Muscle of arm (tissue), 12 donors: ENCODE data around the gene USP11. TPM values are rescaled to one million over a fixed set of nuclear protein-coding genes. Genes with fewer than 3 reads are reported as not detected.
"Not testable (repeated sequence)": the region's sequence is repeated elsewhere in the genome, so short reads cannot be mapped to it uniquely, and the experiment has no call there.

Experiments
- DNase-seq: peaks from one replicate; pipeline ENCODE4 v3.0.0-alpha.2; 2013
- polyA plus RNA-seq, 12 donors: library from polyadenylated mRNA; unstranded; fragments of 120-200 nt; gene quantifications; one replicate each; pipeline ENCODE4 v1.2.1, GENCODE V29; 2013; ENCODE audit not compliant: insufficient read length in 12 of 12

The USP11 gene
- polyA plus RNA-seq, 12 donors: 57.2 to 104 (median 87.7) TPM; not detected in 1

DNA sequence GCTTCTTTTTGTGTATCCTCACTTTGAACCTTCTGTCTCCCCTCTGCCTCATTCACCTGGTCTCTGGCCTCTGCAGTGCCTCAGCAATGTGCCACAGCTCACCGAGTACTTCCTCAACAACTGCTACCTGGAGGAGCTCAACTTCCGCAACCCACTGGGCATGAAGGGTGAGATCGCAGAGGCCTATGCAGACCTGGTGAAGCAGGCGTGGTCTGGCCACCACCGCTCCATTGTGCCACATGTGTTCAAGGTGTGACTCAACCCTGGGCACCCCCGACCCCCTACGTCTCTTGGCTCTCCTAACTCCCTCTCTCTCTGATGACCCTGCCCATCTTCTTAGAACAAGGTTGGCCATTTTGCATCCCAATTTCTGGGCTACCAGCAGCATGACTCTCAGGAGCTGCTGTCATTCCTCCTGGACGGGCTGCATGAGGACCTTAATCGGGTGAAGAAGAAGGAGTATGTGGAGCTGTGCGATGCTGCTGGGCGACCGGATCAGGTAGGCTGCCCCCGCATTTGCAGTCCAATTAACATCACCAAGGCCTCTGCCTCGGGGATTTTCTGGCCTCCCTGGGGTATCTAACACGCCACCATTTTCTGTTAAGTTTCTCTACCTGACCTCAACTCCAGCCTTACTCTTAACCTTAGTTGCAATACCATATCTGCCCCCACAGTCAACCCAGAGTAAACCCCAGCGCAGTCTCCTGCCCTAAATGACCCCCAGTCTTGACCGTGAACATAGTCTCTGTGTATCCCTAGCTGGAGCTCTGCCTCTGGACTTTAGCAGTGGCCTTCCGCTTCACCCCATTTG, 8.6 kb downstream of the USP11 start:
- no peak for DNase-seq

DNA sequence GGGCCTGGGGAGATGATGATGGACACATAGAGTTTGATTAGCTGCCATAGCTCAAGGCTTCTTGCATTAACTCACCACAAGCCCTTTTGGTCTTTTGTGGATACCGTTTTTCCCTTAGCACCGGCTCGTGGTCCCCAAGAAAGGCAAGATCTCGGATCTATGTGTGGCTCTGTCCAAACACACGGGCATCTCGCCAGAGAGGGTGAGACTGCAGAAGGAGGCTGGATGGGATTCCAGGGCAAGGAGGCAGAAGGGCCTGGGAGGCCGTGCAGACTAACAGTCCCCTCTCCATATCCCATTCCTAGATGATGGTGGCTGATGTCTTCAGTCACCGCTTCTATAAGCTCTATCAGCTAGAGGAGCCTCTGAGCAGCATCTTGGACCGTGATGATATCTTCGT, 9.5 kb downstream of the USP11 start:
- no peak for DNase-seq

DNA sequence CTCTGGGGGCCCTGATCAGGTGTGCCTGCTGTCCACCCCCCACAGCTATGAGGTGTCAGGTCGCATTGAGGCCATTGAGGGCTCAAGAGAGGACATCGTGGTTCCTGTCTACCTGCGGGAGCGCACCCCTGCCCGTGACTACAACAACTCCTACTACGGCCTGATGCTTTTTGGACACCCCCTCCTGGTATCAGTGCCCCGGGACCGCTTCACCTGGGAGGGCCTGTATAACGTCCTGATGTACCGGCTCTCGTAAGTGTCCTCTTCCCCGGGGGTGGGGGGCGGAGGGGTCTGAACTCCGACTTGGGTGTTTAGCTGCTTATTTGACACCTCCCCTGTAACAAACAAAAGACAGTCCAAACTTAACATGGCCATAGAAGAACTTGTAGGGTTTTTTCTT, 10.5 kb downstream of the USP11 start:
- DNase-seq: no peak

DNA sequence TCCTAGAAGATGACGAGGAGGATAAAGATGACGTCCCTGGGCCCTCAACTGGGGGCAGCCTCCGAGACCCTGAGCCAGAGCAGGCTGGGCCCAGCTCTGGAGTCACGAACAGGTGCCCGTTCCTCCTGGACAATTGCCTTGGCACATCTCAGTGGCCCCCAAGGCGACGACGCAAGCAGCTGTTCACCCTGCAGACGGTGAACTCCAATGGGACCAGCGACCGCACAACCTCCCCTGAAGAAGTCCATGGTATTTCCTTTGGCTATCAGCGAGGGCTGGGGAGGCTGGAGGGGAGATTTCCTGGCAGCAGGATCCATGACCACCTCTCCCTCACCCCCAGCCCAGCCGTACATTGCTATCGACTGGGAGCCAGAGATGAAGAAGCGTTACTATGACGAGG, 11.9 kb downstream of the USP11 start:
- no peak for DNase-seq

DNA sequence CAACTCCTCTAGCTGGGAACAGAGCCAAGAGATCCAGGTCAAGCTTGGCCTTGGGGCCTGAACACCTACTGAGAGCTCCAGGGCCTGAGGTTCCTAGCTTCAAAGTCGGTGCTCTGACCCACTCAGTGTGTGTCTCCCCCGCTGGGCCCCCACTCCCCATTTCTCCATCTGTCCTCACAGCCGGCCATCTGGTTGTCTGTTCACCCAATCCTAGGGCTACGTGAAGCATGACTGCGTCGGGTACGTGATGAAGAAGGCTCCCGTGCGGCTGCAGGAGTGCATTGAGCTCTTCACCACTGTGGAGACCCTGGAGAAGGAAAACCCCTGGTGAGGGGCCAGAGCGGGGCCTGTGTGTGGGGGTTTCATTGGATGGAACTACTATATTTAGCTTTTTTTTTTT, 12.3 kb downstream of the USP11 start:
- DNase-seq: no peak

DNA sequence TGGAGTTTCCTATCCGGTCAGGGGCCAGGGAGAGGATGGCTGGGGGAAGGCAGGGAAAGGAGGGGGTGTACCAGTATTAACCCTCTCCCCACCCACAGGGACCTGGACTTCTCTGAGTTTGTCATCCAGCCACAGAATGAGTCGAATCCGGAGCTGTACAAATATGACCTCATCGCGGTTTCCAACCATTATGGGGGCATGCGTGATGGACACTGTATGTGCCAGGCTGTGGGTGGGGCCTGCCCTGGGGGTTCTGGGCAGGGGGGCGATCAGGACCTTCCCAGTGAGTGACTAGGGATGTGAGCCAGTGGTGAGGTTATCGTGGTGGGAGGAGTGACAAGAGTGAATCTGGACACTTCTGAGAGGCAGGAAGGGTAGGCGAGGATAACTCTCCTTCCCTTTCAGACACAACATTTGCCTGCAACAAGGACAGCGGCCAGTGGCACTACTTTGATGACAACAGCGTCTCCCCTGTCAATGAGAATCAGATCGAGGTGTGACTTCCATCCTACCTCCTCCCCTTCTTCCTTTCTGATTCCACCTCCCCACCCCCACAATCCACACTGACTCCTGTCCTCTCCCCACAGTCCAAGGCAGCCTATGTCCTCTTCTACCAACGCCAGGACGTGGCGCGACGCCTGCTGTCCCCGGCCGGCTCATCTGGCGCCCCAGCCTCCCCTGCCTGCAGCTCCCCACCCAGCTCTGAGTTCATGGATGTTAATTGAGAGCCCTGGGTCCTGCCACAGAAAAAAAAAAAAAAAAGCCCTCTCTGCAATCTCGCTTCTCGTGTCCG, 14.6 kb downstream of the USP11 start:
- no peak for DNase-seq

DNA sequence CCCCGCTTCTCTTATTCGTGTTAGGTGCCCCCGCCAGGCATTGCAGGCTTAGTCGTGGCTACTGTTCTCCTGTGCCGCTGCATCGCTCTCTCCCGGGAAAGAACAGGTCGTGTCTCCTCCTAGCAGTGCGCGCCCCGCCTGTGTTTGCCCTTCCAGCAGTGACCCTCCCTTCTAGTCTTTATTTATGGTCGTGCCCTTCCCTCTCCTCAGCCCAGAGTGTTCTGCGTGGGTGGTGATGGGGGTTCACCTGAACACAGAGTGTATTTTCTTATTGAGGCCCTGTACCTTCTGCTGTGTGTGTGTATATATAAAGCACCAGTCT, 15.2 kb downstream of the USP11 start:
- no peak for DNase-seq

DNA sequence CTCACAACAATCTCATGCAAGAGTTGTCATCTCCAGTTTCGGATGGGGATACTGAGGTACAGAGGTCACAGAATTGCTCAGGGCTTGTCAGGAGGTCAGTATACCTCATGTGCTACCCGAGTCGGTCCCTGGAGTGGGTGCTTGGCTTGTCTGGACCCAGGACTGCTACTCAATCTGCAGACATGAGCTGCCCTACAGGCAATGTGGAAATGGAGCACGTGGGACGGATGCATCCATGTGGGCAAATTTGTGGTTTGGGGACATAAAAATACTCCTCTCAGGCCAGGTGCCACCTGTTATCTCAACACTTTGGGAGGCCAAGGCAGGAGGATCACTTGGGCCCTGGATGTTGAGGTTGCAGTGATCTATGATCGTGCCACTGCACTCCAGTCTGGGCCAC, 15.8 kb downstream of the USP11 start:
- no peak for DNase-seq

DNA sequence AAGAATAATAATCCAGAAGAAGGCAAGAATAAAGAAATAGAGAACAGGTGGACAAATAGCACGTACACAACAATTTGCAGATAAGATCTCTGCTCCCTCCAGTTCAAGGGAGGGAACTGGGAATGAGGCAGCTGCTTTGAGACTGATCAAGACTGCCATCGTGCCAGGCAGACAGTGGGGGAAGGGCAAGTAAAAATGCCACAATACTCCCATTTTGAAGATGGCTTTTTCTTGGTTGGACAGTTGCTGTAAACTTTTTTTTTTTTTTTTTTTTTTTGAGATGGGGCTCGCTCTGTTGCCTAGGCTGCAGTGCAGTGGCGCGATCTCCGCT, 17.2 kb downstream of the USP11 start:
- no peak for DNase-seq

DNA sequence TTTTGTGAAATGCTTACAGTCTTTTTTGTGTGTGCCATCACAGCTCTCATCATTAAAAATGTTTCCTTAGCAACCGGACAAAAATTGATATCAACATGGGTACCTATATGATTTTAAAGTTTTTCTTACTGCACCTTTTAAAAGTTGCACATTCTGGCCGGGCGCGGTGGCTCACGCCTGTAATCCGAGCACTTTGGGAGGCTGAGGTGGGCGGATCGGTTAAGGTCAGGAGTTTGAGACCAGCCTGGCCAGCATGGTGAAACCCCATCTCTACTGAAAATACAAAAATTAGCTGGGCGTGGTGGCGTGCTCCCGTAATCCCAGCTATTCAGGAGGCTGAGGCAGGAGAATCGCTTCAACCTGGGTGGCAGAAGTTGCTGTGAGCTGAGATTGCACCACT, 24.8 kb downstream of the USP11 start:
- DNase-seq: not testable (repeated sequence)

DNA sequence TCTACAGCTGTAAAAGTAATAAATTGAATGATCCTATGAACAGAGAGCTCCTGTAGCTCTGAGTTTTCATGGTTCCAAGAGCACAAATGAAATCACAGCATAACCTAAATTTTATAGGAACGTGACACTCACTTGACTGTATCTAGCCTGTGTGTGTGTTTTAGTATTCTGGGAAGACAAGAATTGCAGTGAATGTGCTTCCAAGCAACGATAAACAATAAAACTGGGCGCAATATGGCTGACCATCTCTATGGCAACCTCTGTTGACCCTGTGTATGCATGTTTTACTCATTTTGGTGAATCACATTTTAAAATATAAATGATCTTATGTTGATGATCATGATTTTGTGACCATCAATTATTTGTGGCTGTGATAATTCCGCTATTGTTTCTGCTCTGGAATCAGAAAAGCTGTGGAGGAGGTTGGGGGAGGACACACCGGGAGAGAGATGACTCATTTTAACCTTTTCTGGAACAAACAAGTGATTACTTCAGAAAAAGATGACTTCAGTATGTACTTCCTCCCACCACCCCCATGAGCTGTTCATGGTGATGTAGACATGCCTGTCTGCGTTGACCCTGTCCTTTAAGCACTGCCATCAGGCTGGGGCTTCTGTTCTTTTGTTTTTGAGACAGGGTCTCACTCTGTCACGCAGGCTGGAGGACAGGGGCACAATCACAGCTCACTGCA, 31.8 kb downstream of the USP11 start:
- no peak for DNase-seq

DNA sequence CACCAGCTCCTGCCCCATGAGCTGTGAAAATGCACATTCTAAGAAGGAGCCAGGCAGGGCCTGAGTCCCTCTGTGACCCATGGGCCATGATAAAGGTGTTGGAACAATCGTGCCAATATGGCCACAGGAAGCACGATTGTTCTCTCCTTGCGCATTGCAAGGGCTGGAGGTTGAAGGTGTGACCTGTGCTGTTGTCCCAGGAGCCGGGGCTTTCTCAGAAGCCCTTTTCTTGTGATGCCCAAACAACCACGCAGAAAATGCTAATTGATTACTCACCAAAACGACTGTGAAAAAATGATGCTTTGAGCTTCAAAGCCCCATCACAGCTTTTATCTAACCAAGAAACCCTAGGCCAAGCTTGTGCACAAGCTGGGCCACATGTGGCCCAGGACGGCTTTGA, 33.8 kb downstream of the USP11 start:
- no peak for DNase-seq

DNA sequence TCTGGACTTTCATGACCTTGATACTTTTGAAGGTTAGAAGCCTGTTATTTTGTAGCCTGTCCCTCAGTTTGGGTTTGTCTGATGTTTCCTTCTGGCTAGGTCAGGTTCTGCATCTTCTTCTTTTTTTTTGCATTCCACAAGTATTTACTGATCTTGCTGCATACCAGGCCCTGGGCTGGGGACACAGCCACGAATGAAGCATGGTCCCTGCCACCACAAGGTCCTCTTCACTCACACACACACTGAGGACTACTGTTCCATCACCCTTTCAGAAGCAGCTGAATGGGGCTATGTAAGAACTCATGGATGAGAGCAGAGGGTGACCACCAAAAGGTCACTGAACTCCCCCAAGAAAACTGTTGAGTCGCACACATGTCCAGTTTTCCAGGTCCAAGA, 39.2 kb downstream of the USP11 start:
- DNase-seq: no peak

DNA sequence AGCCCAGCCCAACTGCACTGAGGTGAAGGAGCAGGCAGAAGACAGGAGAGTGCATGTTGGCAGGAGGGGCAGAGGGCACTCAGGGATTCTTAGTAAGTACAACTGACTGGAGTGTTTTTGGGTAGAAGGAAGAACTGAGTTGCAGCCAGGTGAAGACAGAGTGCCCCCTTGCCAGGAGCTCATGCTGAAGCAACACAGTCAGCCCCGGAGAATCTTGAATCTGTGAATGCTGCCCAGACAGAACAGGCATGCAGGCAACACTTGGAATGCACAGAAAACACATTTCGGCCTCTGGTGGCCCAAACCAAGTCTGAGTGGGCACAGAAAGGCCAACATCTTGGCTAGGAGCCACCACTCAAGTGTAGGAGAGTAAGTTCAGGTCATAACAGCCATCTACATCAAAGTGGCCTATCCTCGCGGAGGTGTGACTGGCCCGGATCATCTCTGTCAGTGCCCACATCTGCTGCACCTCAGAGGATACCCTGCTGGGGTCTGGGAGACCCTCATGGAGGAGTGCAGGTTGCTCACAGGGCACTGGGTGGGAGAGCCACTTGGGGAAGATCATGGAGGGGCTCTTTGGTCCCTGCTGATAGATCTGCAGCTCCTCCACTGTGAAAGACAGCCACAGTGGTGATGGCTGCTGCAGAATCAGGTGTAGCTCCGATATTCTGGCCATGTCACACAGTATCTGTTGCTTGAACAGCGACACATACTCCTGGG, 40.4 kb downstream of the USP11 start:
- DNase-seq: no peak

DNA sequence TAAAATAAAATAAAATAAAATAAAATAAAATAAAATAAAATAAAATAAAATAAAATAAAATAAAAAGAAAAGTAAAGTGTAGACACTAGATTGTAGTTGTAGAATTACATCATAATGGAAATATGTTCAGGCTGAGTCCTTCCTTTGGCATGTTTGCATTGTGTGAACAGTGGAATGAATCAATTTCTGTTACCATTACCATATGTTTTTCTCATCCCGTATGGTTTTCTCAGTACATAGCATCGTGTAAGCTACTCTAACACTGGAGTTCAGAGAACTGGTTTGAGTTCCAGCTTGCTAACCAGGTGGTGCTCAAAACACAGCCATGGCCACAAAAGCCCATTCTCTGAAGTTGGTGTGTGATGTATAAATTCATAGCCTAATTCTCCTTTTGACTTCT, 45.9 kb downstream of the USP11 start:
- DNase-seq: no peak

DNA sequence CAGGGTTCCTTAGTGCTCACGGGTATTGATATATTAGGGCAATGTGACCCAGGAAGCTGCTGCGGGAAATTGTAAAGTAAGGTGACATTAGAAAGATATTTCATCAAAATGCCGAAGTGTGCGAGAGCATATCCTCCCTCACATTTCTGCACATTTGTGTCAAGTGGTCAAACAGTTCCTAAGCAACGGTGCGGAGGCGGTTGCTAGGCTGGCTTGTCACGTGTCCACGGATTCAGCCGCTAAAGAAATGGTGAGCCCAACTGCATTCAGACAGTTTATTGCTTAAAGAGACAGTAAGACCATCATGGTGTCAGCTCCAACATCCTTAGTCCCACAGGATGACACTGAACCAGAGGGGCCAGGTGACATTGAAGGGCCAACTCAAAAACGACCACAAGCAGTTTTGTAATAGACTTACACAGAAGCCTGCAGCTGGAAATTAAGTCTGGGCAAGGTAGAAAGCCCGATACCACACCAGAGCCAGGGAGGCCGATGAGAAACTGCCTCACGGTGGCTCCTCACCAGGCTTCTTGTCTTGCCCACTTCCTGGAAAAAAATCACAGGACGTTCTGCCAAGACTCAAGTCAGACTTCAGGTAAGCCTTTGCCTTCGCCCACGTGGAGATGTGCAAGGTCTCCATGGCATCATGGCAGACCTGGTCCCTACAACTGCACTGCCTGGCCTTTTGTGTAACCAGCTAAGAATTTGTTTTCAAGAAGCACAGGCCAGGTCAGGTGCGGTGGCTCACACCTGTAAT, 50.4 kb downstream of the USP11 start:
- DNase-seq: peak; percentile 54

DNA sequence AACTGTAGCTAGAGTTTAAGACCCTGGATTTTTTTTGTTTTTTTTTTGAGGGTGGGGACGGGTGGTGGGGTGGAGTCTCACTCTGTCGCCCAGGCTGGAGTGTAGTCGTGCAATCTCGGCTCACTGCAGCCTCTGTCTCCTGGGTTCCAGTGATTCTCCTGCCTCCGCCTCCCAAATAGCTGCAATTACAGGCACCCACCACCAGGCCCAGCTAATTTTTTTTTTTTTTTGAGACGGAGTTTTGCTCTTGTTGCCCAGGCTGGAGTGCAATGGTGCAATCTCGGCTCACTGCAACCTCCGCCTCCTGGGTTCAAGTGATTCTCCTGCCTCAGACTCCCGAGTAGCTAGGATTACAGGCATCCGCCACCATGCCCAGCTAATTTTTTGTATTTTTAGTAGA, 51.8 kb downstream of the USP11 start:
- DNase-seq: not testable (repeated sequence)

DNA sequence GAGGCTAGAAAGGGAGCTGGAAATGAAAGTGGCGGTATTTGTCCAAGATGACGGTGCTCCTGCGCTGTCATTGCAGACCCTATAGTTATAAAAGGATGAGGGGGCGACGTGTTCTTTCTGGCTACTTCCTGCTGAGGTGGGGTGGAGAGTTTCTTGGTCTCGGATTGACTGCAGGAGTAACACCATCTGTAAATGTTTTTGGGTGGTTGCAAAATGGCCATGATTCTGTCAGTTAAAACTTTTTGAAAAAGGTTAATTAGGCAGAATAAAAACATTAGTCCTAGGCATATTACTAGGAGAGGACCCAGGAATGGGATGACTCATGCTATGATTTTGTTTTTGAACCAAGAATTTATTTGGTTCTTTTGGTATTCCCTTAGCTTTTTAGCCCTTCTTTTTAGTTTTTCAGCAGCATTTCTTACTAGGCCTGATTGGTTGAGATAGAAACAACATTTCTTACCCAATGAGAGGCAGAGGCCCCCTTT, 53.1 kb downstream of the USP11 start:
- no peak for DNase-seq

DNA sequence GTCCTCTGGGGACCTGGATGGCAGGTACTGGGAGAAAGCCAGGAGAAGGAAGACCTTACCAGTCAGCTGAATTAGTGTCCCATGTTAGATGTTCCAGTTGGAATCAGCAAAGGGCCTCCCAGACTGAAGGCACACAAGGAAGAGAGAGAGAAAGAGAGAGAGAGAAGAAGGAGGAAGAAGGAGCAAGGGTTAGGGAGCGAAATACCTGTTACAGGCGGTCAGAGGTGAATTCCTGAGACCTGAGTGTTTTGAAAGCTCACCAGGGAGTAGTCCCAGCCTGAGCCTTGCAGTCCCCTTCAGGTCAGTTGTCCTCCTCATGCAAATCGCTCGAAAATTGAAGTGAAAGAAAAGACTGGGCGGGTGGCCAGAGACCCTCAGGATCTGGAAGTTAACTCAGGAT, 60.3 kb downstream of the USP11 start:
- no peak for DNase-seq

DNA sequence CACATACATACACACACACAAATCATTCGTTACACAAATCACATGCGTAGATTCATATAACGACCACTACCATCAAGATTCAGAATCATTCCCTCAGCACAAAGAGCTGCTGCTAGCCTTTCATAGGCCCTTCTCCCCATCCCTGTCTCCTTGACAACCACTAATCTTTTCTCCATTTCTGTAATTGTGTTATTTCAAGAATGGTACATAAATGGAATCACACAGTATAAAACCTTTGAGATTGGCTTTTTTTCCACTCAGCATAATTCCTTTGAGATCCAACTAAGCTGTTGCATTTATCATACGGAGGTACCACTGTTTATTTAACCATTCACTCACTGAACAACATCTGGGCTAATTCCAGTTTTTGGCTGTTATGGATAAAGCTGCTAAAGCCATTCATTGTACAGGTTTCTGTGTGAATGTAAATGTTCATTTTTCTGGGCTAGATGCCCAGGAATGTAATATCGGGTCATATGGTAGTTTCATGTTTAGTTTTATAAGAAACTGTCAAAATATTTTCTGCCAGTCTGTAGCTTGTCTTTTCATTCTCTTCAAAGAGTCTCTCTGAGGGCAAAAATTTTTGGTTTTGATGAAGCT, 64.1 kb downstream of the USP11 start:
- peak; percentile 14 for DNase-seq

DNA sequence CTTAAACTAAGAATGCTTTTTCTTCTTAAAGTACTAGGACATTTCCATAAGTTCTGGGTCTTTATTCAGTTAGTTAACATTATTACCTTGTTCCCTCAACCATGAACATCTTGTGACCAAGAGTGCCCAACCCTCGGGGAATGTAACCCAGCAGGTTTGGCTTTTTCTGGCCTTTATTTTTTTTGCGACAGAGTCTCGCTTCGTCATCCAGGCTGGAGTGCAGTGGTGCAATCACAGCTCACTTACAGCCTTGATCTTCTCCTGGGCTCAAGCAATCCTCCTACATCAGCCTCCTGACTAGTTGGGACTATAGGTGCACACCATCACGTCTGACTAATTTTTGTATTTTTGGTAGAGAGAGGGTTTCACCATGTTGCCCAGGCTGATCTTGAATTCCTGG, 65.1 kb downstream of the USP11 start:
- no peak for DNase-seq
